Suprapubic skin (tissue), 4 donors: ENCODE measurements around the gene SETBP1. TPM values are rescaled to one million over a fixed set of nuclear protein-coding genes. Genes with fewer than 3 reads are reported as not detected.

ENCODE experiments used
- DNase-seq, 2 donors: peaks; one replicate each; pipeline ENCODE4 v3.0.0-alpha.2; 2019; ENCODE audit warnings: low spot score in 2 of 2
- H3K27ac ChIP-seq: fragments of 200-600 bp; sonication (generic); one replicate; pipeline ENCODE4 v1.5.1; 2019
- H3K27me3 ChIP-seq: fragments of 200-600 bp; sonication (generic); one replicate; pipeline ENCODE4 v1.5.1; 2019
- H3K36me3 ChIP-seq: fragments of 200-600 bp; sonication (generic); one replicate; pipeline ENCODE4 v1.5.1; 2019
- H3K4me1 ChIP-seq: fragments of 200-600 bp; sonication (generic); one replicate; pipeline ENCODE4 v1.5.1; 2019
- H3K4me3 ChIP-seq: fragments of 200-600 bp; sonication (generic); one replicate; pipeline ENCODE4 v1.5.1; 2019; ENCODE audit warnings: mild to moderate bottlenecking
- H3K9me3 ChIP-seq: fragments of 200-600 bp; sonication (generic); one replicate; pipeline ENCODE4 v1.5.1; 2019
- CTCF ChIP-seq, 2 donors: fragments of 200-600 bp in 1 of 2; fragments of 450-650 bp in 1 of 2; sonication (generic) in 1 of 2; IDR thresholded peaks; one replicate each; pipeline ENCODE4 v1.5.1; 2016 to 2019; ENCODE audit warnings: antibody characterized with exemption in 2 of 2, mild to moderate bottlenecking in 1 of 2, moderate library complexity in 1 of 2
- EP300 ChIP-seq: sonication (generic); formaldehyde crosslinking; IDR thresholded peaks from one replicate; pipeline ENCODE4 v1.6.1; 2017; ENCODE audit warnings: antibody characterized with exemption
- POLR2A ChIP-seq, 2 donors: fragments of 450-650 bp; IDR thresholded peaks; one replicate each; pipeline ENCODE4 v1.6.1; 2017; ENCODE audit warnings: antibody characterized with exemption in 2 of 2, mild to moderate bottlenecking in 2 of 2, moderate library complexity in 2 of 2
- POLR2AphosphoS5 ChIP-seq, 3 donors: sonication (generic); formaldehyde crosslinking; IDR thresholded peaks; one replicate each; pipeline ENCODE4 v1.6.1; 2017; ENCODE audit warnings: antibody characterized with exemption in 3 of 3
- WGBS: methylation state at CpG from one replicate; pipeline ENCODE4 v1.1.5; 2018; 5-methylcytosine and 5-hydroxymethylcytosine counted together
- total RNA-seq, 4 donors: library from RNA; depleted of rRNA; stranded (reverse); fragments of >200 nt; gene quantifications; one replicate each; pipeline ENCODE4 v1.1.0, GENCODE V29; 2016

Gene SETBP1
- total RNA-seq, 4 donors from 2014 or later: 13.1 to 25.6 (median 17.2) TPM

DNA sequence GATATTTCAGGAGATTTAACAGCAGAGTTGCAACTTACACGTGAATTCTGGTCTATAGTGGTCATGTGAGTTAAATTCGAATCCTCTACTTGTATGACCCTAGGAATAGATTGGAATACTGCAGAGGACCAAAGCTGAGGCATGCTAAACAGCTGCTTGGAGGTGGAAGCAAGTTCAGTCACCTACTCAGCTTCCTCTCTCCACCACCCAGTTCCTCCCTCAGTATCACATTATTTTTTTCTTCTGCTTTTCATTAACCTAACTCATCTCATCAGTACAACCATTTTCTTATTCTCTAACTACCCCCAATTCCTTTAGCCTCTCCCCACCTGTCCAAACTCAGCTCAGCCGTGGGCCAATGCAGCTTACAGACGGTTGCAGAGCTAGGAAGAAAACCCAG is 385.5 kb downstream of the SETBP1 start:
- WGBS: 90% methylated on average over 4 of the region's 4 CpGs
- no peaks in the 10 kb centered on the region for H3K9me3 ChIP-seq
- no peaks in the 10 kb centered on the region for H3K4me1 ChIP-seq
- H3K27me3 ChIP-seq: no peaks in the 10 kb centered on the region
- TF ChIP-seq POLR2AphosphoS5 (IDR thresholded peaks at IDR 0.05) (no peak), POLR2A (IDR thresholded peaks at IDR 0.05) (no peak), EP300 (no peak), CTCF (IDR thresholded peaks at IDR 0.05) (no peak)
- no peak for DNase-seq
- no peak overlapping the region for H3K27ac ChIP-seq
- H3K36me3 ChIP-seq: peaks cover 12% of the 10 kb centered on the region
- no peak overlapping the region for H3K4me3 ChIP-seq

- WGBS: 66% methylated on average over 2 of the region's 2 CpGs
- TF ChIP-seq CTCF (IDR thresholded peaks at IDR 0.05) (no peak), EP300 (no peak), POLR2AphosphoS5 (IDR thresholded peaks at IDR 0.05) (no peak), POLR2A (IDR thresholded peaks at IDR 0.05) (no peak)
- Histone ChIP-seq H3K4me1 (no peaks in the 10 kb centered on the region), H3K4me3 (no peak overlapping the region), H3K36me3 (peaks cover 12% of the 10 kb centered on the region), H3K27ac (no peak overlapping the region), H3K27me3 (no peaks in the 10 kb centered on the region), H3K9me3 (no peaks in the 10 kb centered on the region)
- DNase-seq: no peak
Measured at GRCh38 chr18:45066886-45067285, 386.2 kb downstream of the SETBP1 start.

DNA sequence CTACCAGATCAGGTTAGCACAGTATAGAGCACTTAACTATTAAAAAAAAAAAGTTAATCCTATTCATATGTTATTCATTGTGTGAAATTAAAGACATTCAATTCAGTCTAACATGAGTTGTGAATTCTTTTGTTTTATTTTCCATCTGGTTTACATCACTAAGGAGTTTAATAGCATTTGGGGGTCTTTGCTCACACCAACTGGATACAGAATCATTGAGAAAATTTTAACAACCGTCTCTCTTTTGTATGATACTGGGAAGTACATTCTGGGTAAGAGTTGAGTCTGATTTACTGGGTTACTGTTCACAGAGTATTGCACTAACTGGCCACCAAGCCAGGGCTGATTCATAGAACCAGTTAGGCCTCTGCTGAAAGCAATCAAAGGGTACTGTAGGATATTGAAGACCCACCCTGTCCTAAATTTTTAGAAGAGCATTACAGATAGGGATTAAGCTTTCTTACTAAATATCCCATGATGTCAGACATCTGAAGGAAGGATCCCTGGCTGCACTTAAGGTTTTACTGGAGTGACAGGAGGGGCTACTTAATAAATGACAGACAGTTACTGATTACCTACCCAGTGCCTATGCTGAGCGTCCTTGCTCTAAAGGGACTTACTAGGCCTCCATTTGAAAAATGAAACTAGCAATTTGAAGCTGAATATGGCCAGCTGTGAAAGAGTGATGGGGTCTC is 387.9 kb downstream of the SETBP1 start:
- no peaks in the 10 kb centered on the region for H3K9me3 ChIP-seq
- H3K36me3 ChIP-seq: peaks cover 5% of the 10 kb centered on the region
- DNase-seq: no peak
- no peak overlapping the region for H3K27ac ChIP-seq
- WGBS: 75% methylated on average over 2 of the region's 2 CpGs
- H3K4me1 ChIP-seq: no peaks in the 10 kb centered on the region
- H3K4me3 ChIP-seq: no peak overlapping the region
- TF ChIP-seq CTCF (IDR thresholded peaks at IDR 0.05) (no peak), EP300 (no peak), POLR2A (IDR thresholded peaks at IDR 0.05) (no peak), POLR2AphosphoS5 (IDR thresholded peaks at IDR 0.05) (no peak)
- H3K27me3 ChIP-seq: no peaks in the 10 kb centered on the region

DNA sequence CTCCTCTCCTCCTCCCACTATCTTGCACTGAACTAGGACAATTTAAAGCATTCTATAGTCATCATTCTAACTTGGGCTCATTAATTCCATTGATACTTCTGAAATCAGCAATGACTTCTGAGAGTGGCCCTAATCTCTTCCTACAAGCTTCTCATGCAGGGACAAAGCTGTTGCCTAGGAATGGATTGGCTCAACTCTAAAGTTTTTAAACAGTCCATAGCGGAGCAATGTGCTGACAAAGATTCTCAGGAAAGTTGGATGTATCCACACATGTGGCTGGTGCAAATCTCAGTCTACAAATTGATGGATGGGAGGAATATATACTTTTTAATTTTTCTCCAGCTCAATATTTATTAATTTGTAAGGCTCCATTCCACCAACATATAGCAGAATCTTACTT is 388.9 kb downstream of the SETBP1 start:
- 58% methylated on average over 1 of the region's 1 CpG for WGBS
- Histone ChIP-seq H3K27me3 (no peaks in the 10 kb centered on the region), H3K27ac (no peak overlapping the region), H3K9me3 (no peaks in the 10 kb centered on the region), H3K36me3 (no peaks in the 10 kb centered on the region), H3K4me1 (no peaks in the 10 kb centered on the region), H3K4me3 (no peak overlapping the region)
- DNase-seq: no peak
- TF ChIP-seq EP300 (no peak), POLR2AphosphoS5 (IDR thresholded peaks at IDR 0.05) (no peak), CTCF (IDR thresholded peaks at IDR 0.05) (no peak), POLR2A (IDR thresholded peaks at IDR 0.05) (no peak)

DNA sequence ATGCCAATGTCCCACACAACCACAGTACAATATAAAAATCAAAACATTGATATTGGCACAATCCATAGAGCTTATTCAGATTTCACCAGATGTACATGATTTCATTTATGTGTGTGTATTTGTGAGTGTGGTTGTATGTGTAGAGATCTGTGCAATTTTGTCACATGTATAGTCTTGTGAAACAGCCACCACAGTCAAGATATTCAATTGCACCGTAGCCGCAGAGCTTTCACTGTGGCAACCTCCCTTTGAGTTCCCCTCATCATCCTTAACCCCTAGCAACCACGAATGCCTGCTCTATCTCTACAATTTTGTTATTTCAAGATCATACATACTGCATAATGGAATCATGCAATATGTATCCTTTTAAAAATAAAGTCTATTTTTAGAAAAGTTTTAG is 391.3 kb downstream of the SETBP1 start:
- H3K36me3 ChIP-seq: no peaks in the 10 kb centered on the region
- H3K4me1 ChIP-seq: no peaks in the 10 kb centered on the region
- H3K27ac ChIP-seq: no peak overlapping the region
- TF ChIP-seq EP300 (no peak), POLR2AphosphoS5 (IDR thresholded peaks at IDR 0.05) (no peak), CTCF (IDR thresholded peaks at IDR 0.05) (no peak), POLR2A (IDR thresholded peaks at IDR 0.05) (no peak)
- no peak overlapping the region for H3K4me3 ChIP-seq
- no peaks in the 10 kb centered on the region for H3K27me3 ChIP-seq
- DNase-seq: no peak
- H3K9me3 ChIP-seq: no peaks in the 10 kb centered on the region
- WGBS: 75% methylated on average over 3 of the region's 3 CpGs
